ENCODE data around the gene DTNBP1.

DNA sequence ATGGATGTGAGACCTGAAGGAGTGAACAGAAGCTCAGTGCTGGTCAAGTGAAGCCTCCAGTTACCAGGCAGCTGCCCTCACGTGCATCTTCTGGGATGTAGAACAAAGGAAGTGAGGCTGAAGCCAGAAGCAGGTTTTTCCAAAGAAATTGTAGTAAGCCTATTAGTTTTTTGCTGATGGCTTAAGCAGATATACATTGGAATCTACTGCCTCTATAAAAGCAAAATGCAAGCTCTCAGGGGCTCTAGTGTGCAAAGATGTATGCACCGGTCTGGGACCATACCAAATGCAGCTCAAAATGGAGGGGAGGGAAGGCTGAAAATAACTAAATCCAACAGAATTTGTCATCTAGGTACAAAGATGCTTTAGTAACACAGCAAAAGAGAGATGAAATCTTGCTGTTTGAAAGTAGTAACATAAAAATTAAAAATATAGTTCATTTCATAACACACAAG lies 77.0 kb downstream of the DTNBP1 start:
- TF ChIP-seq CTCF (conservative IDR thresholded peaks at IDR 0.05) (no peak), ZFX (IDR thresholded peaks at IDR 0.05) (no peak)
